ENCODE measurements around the gene GLIS2.

- no peak for TF ChIP-seq MYC (IDR thresholded peaks at IDR 0.05; ENCODE audit: borderline replicate concordance, low read length)
- TF ChIP-seq REST (IDR thresholded peaks at IDR 0.05) = no peak
- TF ChIP-seq CEBPB (IDR thresholded peaks at IDR 0.05) = no peak
- no peak for TF ChIP-seq HDAC2 (IDR thresholded peaks at IDR 0.05)
- TF ChIP-seq E2F6 (IDR thresholded peaks at IDR 0.05; ENCODE audit: borderline replicate concordance, low read depth) = no peak
- TF ChIP-seq EP300 (IDR thresholded peaks at IDR 0.05) = no peak
- TF ChIP-seq CTCF (IDR thresholded peaks at IDR 0.05) = no peak
- TF ChIP-seq POLR2A (IDR thresholded peaks at IDR 0.05; ENCODE audit: low read length) = no peak
These were observed 5.6 kb downstream of the GLIS2 start for GRCh38 chr16:4321286-4322120.

All from A549 (cell line).